Keratinocyte (primary cell): Measurements from ENCODE around the gene RDH16. TPM values are rescaled to one million over a fixed set of nuclear protein-coding genes. Genes with fewer than 3 reads are reported as not detected.

Experiments
- DNase-seq: peaks from one replicate; pipeline ENCODE4 v3.0.0-alpha.2; 2011; ENCODE audit warnings: low read depth, missing footprints, low spot score
- FAIRE-seq: peaks from 2 replicates; lab custom pipeline; 2011; peaks lifted over from hg19 to GRCh38; lab: Jason Lieb, UNC
- H2AFZ ChIP-seq: 2 replicates; pipeline ENCODE4 v1.6.0; 2012; ENCODE audit warnings: low read length, control low read depth, inconsistent platforms; ENCODE audit not compliant: control insufficient read depth
- H3K27ac ChIP-seq: 2 replicates; pipeline ENCODE4 v1.5.1; 2011; ENCODE audit warnings: low read length; ENCODE audit not compliant: control insufficient read depth, insufficient read depth
- H3K27me3 ChIP-seq: 3 replicates; pipeline ENCODE4 v1.6.0; 2011; ENCODE audit warnings: low read length; ENCODE audit not compliant: control insufficient read depth, insufficient read depth; ENCODE audit errors: extremely low read depth
- H3K36me3 ChIP-seq, 2 experiments: 2 replicates in 1 of 2; 3 replicates in 1 of 2; pipeline ENCODE4 v1.5.1; 2011; ENCODE audit warnings: low read length in 2 of 2, mild to moderate bottlenecking in 1 of 2; ENCODE audit not compliant: control insufficient read depth in 2 of 2, insufficient read depth in 2 of 2; ENCODE audit errors: extremely low read depth in 1 of 2
- H3K4me1 ChIP-seq: 3 replicates; pipeline ENCODE4 v1.5.1; 2011; ENCODE audit warnings: low read length; ENCODE audit not compliant: control insufficient read depth, insufficient read depth; ENCODE audit errors: extremely low read depth
- H3K4me2 ChIP-seq: 3 replicates; pipeline ENCODE4 v1.6.0; 2011; ENCODE audit warnings: low read depth, low read length; ENCODE audit not compliant: control insufficient read depth, insufficient read depth; ENCODE audit errors: extremely low read depth
- H3K4me3 ChIP-seq, 3 experiments: fragments of 200-600 bp in 1 of 3; sonication (generic) in 1 of 3; 2 replicates in 2 of 3; 3 replicates in 1 of 3; pipeline ENCODE4 v1.5.1; 2011 to 2016; ENCODE audit warnings: low read length in 3 of 3, mild to moderate bottlenecking in 3 of 3, control low read depth in 2 of 3, inconsistent platforms in 1 of 3, low read depth in 1 of 3, mixed read lengths in 1 of 3, mixed run types in 1 of 3, moderate library complexity in 1 of 3; ENCODE audit not compliant: control insufficient read depth in 2 of 3, insufficient read depth in 2 of 3; ENCODE audit errors: extremely low read depth in 1 of 3
- H3K79me2 ChIP-seq: 2 replicates; pipeline ENCODE4 v1.6.0; 2012; ENCODE audit warnings: low read length; ENCODE audit not compliant: control insufficient read depth, insufficient read depth
- H3K9ac ChIP-seq: 3 replicates; pipeline ENCODE4 v1.6.0; 2011; ENCODE audit warnings: low read length; ENCODE audit not compliant: control insufficient read depth, insufficient read depth; ENCODE audit errors: extremely low read depth
- H3K9me1 ChIP-seq: 3 replicates; pipeline ENCODE4 v1.6.0; 2011; ENCODE audit warnings: low read length; ENCODE audit not compliant: control insufficient read depth, insufficient read depth; ENCODE audit errors: extremely low read depth
- H3K9me3 ChIP-seq: 2 replicates; pipeline ENCODE4 v1.5.1; 2012; ENCODE audit warnings: low read depth, low read length; ENCODE audit not compliant: control insufficient read depth
- H4K20me1 ChIP-seq: 3 replicates; pipeline ENCODE4 v1.6.0; 2011; ENCODE audit warnings: low read length; ENCODE audit not compliant: control insufficient read depth, insufficient read depth; ENCODE audit errors: extremely low read depth
- CTCF ChIP-seq, 3 experiments: IDR thresholded peaks in 1 of 3; conservative IDR thresholded peaks in 1 of 3; optimal IDR thresholded peaks in 1 of 3; 2 replicates in 2 of 3; 3 replicates in 1 of 3; pipeline versions ENCODE3 to v1.5.1; 2011; ENCODE audit warnings: low read length in 3 of 3, mild to moderate bottlenecking in 3 of 3, moderate library complexity in 2 of 3, control low read depth in 1 of 3, inconsistent platforms in 1 of 3; ENCODE audit not compliant: insufficient read depth in 2 of 3; ENCODE audit errors: extremely low read depth in 1 of 3
- EZH2 ChIP-seq: IDR thresholded peaks from one replicate; pipeline ENCODE4 v1.6.1; 2012; ENCODE audit warnings: inconsistent platforms, mild to moderate bottlenecking, low read length, moderate library complexity
- dilution Hi-C: fragments of 300-500 bp; cut with MboI; formaldehyde crosslinking; loops from one replicate; pipeline ENCODE4 v1.7.0; 2020; ENCODE audit warnings: low sequenced_read_pairs; ENCODE audit not compliant: extremely low pct_ligation_motif_present
- polyA minus RNA-seq, 3 experiments: library from RNA; depleted of rRNA, polyadenylated mRNA; stranded (reverse); fragments of >200 nt; gene quantifications; 1 replicate in 1 of 3; 2 replicates in 1 of 3; 3 replicates in 1 of 3; pipeline ENCODE4 v1.2.3, GENCODE V29; 2011
- polyA plus RNA-seq, 5 experiments: library from polyadenylated mRNA; depleted of rRNA in 3 of 5; stranded (reverse) in 3 of 5; stranded (forward) in 1 of 5; unstranded in 1 of 5; fragments of >200 nt; gene quantifications; 1 replicate in 1 of 5; 2 replicates in 3 of 5; 3 replicates in 1 of 5; pipeline versions ENCODE4 v1.2.1 to v1.2.3, GENCODE V29; 2011 to 2012; ENCODE audit warnings: missing spikeins in 2 of 5, low read depth in 1 of 5, low replicate concordance in 1 of 5

RDH16 gene
- polyA plus RNA-seq: 0.10 to 0.30 TPM (median 0.21 TPM) in 3 replicates
- polyA plus RNA-seq (2011; ENCODE audit: low read depth): 0.66 TPM
- polyA plus RNA-seq (2011; cell fraction: cytosol; rRNA removed): 0.02 and 0.04 TPM in 2 replicates
- 0.37 and 0.47 TPM in 2 replicates for polyA plus RNA-seq (2011; cell fraction: nucleus; rRNA removed)
- polyA plus RNA-seq (2012; ENCODE audit: low replicate concordance): 0.05 and 1.0 TPM in 2 replicates
- 0.10 to 0.33 TPM in 2 of 3 replicates, not detected in the other for polyA minus RNA-seq
- not detected for polyA minus RNA-seq (2011; cell fraction: cytosol; rRNA and poly(A)+ RNA removed)
- 0.21 and 0.39 TPM in 2 replicates for polyA minus RNA-seq (2011; cell fraction: nucleus; rRNA and poly(A)+ RNA removed)

DNA sequence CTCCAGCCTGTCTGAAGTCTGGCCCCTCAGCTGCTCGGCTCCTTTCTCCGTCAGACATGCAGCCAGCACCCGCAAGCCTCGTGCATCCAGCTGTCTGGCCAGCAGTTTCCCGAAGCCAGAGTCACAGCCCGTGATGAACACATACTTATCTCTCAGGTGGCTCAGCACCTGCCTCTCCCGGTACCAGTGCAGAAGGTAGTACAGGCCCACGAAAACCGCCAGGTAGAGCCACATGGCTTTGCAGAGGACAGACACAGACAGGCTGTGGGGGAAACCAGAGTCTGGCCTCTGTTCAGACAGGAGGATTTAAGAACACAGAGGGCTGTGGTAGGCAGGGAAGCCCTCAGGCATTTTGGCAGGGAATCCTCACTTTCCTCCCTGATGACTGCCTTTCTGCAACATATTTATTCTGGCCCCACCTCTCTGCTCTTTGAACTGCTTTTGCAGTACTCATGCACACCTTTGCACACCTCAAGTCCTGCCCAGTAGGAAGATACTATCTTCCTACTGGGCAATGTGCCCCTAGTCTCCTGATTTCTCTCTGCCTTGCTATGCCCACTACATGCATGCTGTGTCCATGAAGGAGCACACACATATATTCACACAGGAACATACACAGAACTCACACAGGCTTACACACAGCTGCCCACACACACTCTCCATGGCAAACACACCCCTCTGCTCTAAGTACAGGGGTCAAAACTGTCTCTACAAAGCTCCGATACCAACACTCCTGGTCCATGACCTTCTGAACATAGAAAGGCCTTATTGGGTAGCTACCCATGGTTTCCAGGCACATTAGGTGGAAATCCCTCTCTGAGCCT, at the start of gene RDH16:
Gene RDH16 (minus strand): TSS at position 380 of the 824 bp plus-strand sequence. CDS start 146 bp downstream, at position 234.
- Histone ChIP-seq H3K9ac (peak within 1 kb of the TSS; percentile 3), H3K4me2 (peak within 1 kb of the TSS; percentile 61), H3K27me3 (no peaks in the 10 kb centered on the region), H3K9me3 (peaks cover 6% of the 10 kb centered on the region), H3K4me3 (no peak within 1 kb of the TSS), H4K20me1 (no peaks in the 10 kb centered on the region), H3K4me1 (peaks cover 18% of the 10 kb centered on the region), H2AFZ (no peak within 1 kb of the TSS), H3K9me1 (no peaks in the 10 kb centered on the region), H3K36me3 (no peaks in the 10 kb centered on the region), H3K27ac (no peak within 1 kb of the TSS), H3K79me2 (no peaks in the 10 kb centered on the region)
- FAIRE-seq (peak; percentile 97), DNase-seq (peak; percentile 71)
- dilution Hi-C loops: no loop called here
- TF ChIP-seq CTCF (optimal IDR thresholded peaks at IDR 0.05 in 1 of 3, IDR thresholded peaks at IDR 0.05 in 1 of 3, conservative IDR thresholded peaks at IDR 0.05 in 1 of 3; ENCODE audit: extremely low read depth in 1 of 3, insufficient read depth in 2 of 3, low read length in 3 of 3): no peak
- TF ChIP-seq EZH2: no peak

GRCh38 chr12:57006809-57007475, 49.5 kb upstream of the RDH16 start:
- DNase-seq: no peak
- peaks cover 21% of the 10 kb centered on the region for H3K79me2 ChIP-seq
- H3K4me1 ChIP-seq: peaks cover 6% of the 10 kb centered on the region
- no peaks in the 10 kb centered on the region for H4K20me1 ChIP-seq
- no peak for FAIRE-seq
- H3K9me3 ChIP-seq: no peaks in the 10 kb centered on the region
- H3K4me2 ChIP-seq: peak overlapping the region; percentile 67
- no peak overlapping the region for H3K9ac ChIP-seq
- peak overlapping the region in 2 of 3 experiments; percentile 31 to 38 for H3K4me3 ChIP-seq
- TF ChIP-seq CTCF (optimal IDR thresholded peaks at IDR 0.05 in 1 of 3, IDR thresholded peaks at IDR 0.05 in 1 of 3, conservative IDR thresholded peaks at IDR 0.05 in 1 of 3; ENCODE audit: extremely low read depth in 1 of 3, insufficient read depth in 2 of 3, low read length in 3 of 3): no peak
- no peak for TF ChIP-seq EZH2
- no peaks in the 10 kb centered on the region for H3K27me3 ChIP-seq
- H2AFZ ChIP-seq: peak overlapping the region; percentile 57
- no peak overlapping the region for H3K27ac ChIP-seq
- H3K9me1 ChIP-seq: no peaks in the 10 kb centered on the region
- H3K36me3 ChIP-seq: peaks cover 14 to 23% of the 10 kb centered on the region in 2 experiments
- dilution Hi-C loops: loop anchor here (10.0 kb wide), 1 partner anchor 252 kb away; the partner anchor contains the start of gene PRIM1
